ENCODE data around the gene TPPP. TPM values are rescaled to one million over a fixed set of nuclear protein-coding genes. Genes with fewer than 3 reads are reported as not detected.
A peak's percentile ranks its signal among the peaks of the same experiment; 100 is the strongest.
"Not testable (repeated sequence)": the region's sequence is repeated elsewhere in the genome, so short reads cannot be mapped to it uniquely, and the experiment has no call there.

Gene TPPP
- total and polyA plus RNA-seq, 2 donors = 0.24 to 0.64 TPM

GRCh38 chr5:696753-697702 lies 3.9 kb upstream of the TPPP start:
- not testable (repeated sequence) for H3K4me1 ChIP-seq (ENCODE audit: control insufficient read depth in 2 of 2, insufficient read depth in 2 of 2, low read length in 2 of 2); DNase-seq (ENCODE audit: low read depth in 6 of 9, low spot score in 9 of 9); H3K4me3 ChIP-seq (ENCODE audit: low read length in 2 of 2); H3K36me3 ChIP-seq (ENCODE audit: control insufficient read depth in 2 of 2, insufficient read depth in 2 of 2, low read length in 1 of 2); H3K9me3 ChIP-seq (ENCODE audit: control insufficient read depth in 2 of 2, insufficient read depth in 1 of 2, low read length in 1 of 2); H3K27ac ChIP-seq (ENCODE audit: low read depth in 1 of 2, low read length in 1 of 2)
- H3K27me3 ChIP-seq (ENCODE audit: control insufficient read depth in 2 of 2, insufficient read depth in 1 of 2, low read length in 1 of 2) = peaks cover 15 to 26% of the 10 kb centered on the region in 2 donors
- 92% methylated on average over 21 of the region's 21 CpGs for WGBS

DNA sequence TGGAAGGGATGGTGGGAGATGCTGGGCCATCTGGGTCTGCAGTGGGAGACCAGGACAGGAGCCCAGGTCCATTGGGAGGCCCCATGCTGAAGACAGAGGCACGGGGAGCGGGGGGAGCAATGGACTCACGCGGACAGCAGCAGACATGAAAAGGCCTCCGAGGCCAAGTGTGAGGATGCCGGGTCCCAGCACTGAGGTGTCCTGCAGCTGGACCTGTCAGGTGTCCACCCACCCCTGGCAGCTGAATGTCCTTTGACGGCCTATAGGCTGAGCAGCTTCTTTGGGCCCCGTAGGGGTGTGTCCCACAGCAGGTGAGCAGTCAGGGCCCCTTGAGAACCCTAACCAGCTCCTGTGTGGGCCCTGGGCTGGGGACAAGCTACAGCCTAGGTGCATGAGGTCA lies 3.0 kb upstream of the TPPP start:
- not testable (repeated sequence) for DNase-seq (ENCODE audit: low read depth in 6 of 9, low spot score in 9 of 9); H3K36me3 ChIP-seq (ENCODE audit: control insufficient read depth in 2 of 2, insufficient read depth in 2 of 2, low read length in 1 of 2); H3K4me3 ChIP-seq (ENCODE audit: low read length in 2 of 2); H3K9me3 ChIP-seq (ENCODE audit: control insufficient read depth in 2 of 2, insufficient read depth in 1 of 2, low read length in 1 of 2); H3K4me1 ChIP-seq (ENCODE audit: control insufficient read depth in 2 of 2, insufficient read depth in 2 of 2, low read length in 2 of 2); H3K27ac ChIP-seq (ENCODE audit: low read depth in 1 of 2, low read length in 1 of 2)
- peaks cover 18 to 30% of the 10 kb centered on the region in 2 donors for H3K27me3 ChIP-seq (ENCODE audit: control insufficient read depth in 2 of 2, insufficient read depth in 1 of 2, low read length in 1 of 2)
- WGBS = 96% methylated on average over 8 of the region's 8 CpGs

GRCh38 chr5:695475-695874 lies 2.3 kb upstream of the TPPP start:
- not testable (repeated sequence) for H3K27ac ChIP-seq (ENCODE audit: low read depth in 1 of 2, low read length in 1 of 2); DNase-seq (ENCODE audit: low read depth in 6 of 9, low spot score in 9 of 9); H3K36me3 ChIP-seq (ENCODE audit: control insufficient read depth in 2 of 2, insufficient read depth in 2 of 2, low read length in 1 of 2); H3K4me1 ChIP-seq (ENCODE audit: control insufficient read depth in 2 of 2, insufficient read depth in 2 of 2, low read length in 2 of 2); H3K9me3 ChIP-seq (ENCODE audit: control insufficient read depth in 2 of 2, insufficient read depth in 1 of 2, low read length in 1 of 2); H3K4me3 ChIP-seq (ENCODE audit: low read length in 2 of 2)
- H3K27me3 ChIP-seq (ENCODE audit: control insufficient read depth in 2 of 2, insufficient read depth in 1 of 2, low read length in 1 of 2) = peaks cover 18 to 30% of the 10 kb centered on the region in 2 donors
- 94% methylated on average over 9 of the region's 13 CpGs for WGBS

- WGBS = 1% methylated on average over 21 of the region's 22 CpGs
- not testable (repeated sequence) for DNase-seq (ENCODE audit: low read depth in 6 of 9, low spot score in 9 of 9); H3K36me3 ChIP-seq (ENCODE audit: control insufficient read depth in 2 of 2, insufficient read depth in 2 of 2, low read length in 1 of 2); H3K9me3 ChIP-seq (ENCODE audit: control insufficient read depth in 2 of 2, insufficient read depth in 1 of 2, low read length in 1 of 2); H3K4me1 ChIP-seq (ENCODE audit: control insufficient read depth in 2 of 2, insufficient read depth in 2 of 2, low read length in 2 of 2); H3K4me3 ChIP-seq (ENCODE audit: low read length in 2 of 2); H3K27ac ChIP-seq (ENCODE audit: low read depth in 1 of 2, low read length in 1 of 2)
- peaks cover 18 to 30% of the 10 kb centered on the region in 2 donors for H3K27me3 ChIP-seq (ENCODE audit: control insufficient read depth in 2 of 2, insufficient read depth in 1 of 2, low read length in 1 of 2)
Measured at GRCh38 chr5:694042-694431, 885 bp upstream of the TPPP start.

- H3K27ac ChIP-seq (ENCODE audit: low read depth in 1 of 2, low read length in 1 of 2); H3K4me1 ChIP-seq (ENCODE audit: control insufficient read depth in 2 of 2, insufficient read depth in 2 of 2, low read length in 2 of 2); H3K9me3 ChIP-seq (ENCODE audit: control insufficient read depth in 2 of 2, insufficient read depth in 1 of 2, low read length in 1 of 2); DNase-seq (ENCODE audit: low read depth in 6 of 9, low spot score in 9 of 9); H3K36me3 ChIP-seq (ENCODE audit: control insufficient read depth in 2 of 2, insufficient read depth in 2 of 2, low read length in 1 of 2): not testable (repeated sequence)
- Histone ChIP-seq H3K4me3 (ENCODE audit: low read length in 2 of 2) (peak overlapping the region in 1 of 2 donors; percentile 52), H3K27me3 (ENCODE audit: control insufficient read depth in 2 of 2, insufficient read depth in 1 of 2, low read length in 1 of 2) (peaks cover 18 to 28% of the 10 kb centered on the region in 2 donors)
- 1% methylated on average over 41 of the region's 41 CpGs for WGBS
Measured at GRCh38 chr5:692529-693041, 567 bp downstream of the TPPP start.

DNA sequence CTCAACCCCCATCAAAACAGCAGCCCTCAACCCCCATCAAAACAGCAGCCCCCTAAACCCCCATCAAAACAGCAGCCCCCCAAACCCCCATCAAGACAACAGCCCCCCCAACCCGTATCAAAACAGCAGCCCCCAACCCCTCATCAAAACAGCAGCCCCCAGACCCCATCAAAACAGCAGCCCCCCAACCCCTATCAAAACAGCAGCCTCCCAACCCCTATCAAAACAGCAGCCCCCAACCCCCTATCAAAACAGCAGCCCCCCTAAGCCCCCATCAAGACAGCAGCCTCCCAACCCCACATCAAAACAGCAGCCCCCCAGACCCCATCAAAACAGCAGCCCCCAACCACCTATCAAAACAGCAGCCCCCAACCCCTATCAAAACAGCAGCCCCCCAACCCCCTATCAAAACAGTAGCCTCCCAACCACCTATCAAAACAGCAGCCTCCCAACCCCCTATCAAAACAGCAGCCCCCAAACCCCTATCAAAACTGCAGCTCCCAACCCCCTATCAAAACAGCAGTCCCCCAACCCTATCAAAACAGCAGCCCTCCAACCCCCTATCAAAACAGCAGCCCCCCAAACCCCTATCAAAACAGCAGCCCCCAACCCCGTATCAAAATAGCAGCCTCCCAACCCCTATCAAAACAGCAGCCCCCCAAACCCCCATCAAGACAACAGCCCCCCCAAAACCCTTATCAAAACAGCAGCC lies 1.2 kb downstream of the TPPP start:
- peaks cover 18 to 24% of the 10 kb centered on the region in 2 donors for H3K27me3 ChIP-seq (ENCODE audit: control insufficient read depth in 2 of 2, insufficient read depth in 1 of 2, low read length in 1 of 2)
- H3K9me3 ChIP-seq (ENCODE audit: control insufficient read depth in 2 of 2, insufficient read depth in 1 of 2, low read length in 1 of 2) = no peaks in the 10 kb centered on the region
- H3K27ac ChIP-seq (ENCODE audit: low read depth in 1 of 2, low read length in 1 of 2) = no peak overlapping the region
- H3K4me1 ChIP-seq (ENCODE audit: control insufficient read depth in 2 of 2, insufficient read depth in 2 of 2, low read length in 2 of 2) = peaks cover 2 to 3% of the 10 kb centered on the region in 2 donors
- no peak for DNase-seq (ENCODE audit: low read depth in 6 of 9, low spot score in 9 of 9)
- no peaks in the 10 kb centered on the region for H3K36me3 ChIP-seq (ENCODE audit: control insufficient read depth in 2 of 2, insufficient read depth in 2 of 2, low read length in 1 of 2)
- 41% methylated on average over 2 of the region's 2 CpGs for WGBS
- no peak overlapping the region for H3K4me3 ChIP-seq (ENCODE audit: low read length in 2 of 2)

GRCh38 chr5:691049-691448 lies 2.1 kb downstream of the TPPP start:
- WGBS = 3% methylated on average over 19 of the region's 23 CpGs
- H3K4me3 ChIP-seq (ENCODE audit: low read length in 2 of 2) = not testable (repeated sequence)

GRCh38 chr5:690293-690692 lies 2.9 kb downstream of the TPPP start:
- not testable (repeated sequence) for H3K9me3 ChIP-seq (ENCODE audit: control insufficient read depth in 2 of 2, insufficient read depth in 1 of 2, low read length in 1 of 2); H3K27ac ChIP-seq (ENCODE audit: low read depth in 1 of 2, low read length in 1 of 2); H3K4me1 ChIP-seq (ENCODE audit: control insufficient read depth in 2 of 2, insufficient read depth in 2 of 2, low read length in 2 of 2); H3K4me3 ChIP-seq (ENCODE audit: low read length in 2 of 2); DNase-seq (ENCODE audit: low read depth in 6 of 9, low spot score in 9 of 9); H3K36me3 ChIP-seq (ENCODE audit: control insufficient read depth in 2 of 2, insufficient read depth in 2 of 2, low read length in 1 of 2)
- no CpG with 5 or more reads among the region's 12 CpGs for WGBS
- H3K27me3 ChIP-seq (ENCODE audit: control insufficient read depth in 2 of 2, insufficient read depth in 1 of 2, low read length in 1 of 2) = peaks cover 18 to 22% of the 10 kb centered on the region in 2 donors

More at GRCh38 chr5:691049-691448, 2.1 kb downstream of the TPPP start:
- not testable (repeated sequence) for DNase-seq (ENCODE audit: low read depth in 6 of 9, low spot score in 9 of 9); H3K27ac ChIP-seq (ENCODE audit: low read depth in 1 of 2, low read length in 1 of 2); H3K4me1 ChIP-seq (ENCODE audit: control insufficient read depth in 2 of 2, insufficient read depth in 2 of 2, low read length in 2 of 2); H3K36me3 ChIP-seq (ENCODE audit: control insufficient read depth in 2 of 2, insufficient read depth in 2 of 2, low read length in 1 of 2); H3K9me3 ChIP-seq (ENCODE audit: control insufficient read depth in 2 of 2, insufficient read depth in 1 of 2, low read length in 1 of 2)
- peaks cover 18 to 24% of the 10 kb centered on the region in 2 donors for H3K27me3 ChIP-seq (ENCODE audit: control insufficient read depth in 2 of 2, insufficient read depth in 1 of 2, low read length in 1 of 2)
